Kasumi-1 (cell line): Measurements from ENCODE around the gene BEND6.

Source experiments
- DNase-seq, 2 experiments: peaks; one replicate each; lab custom pipeline; 2025; lab: John Stamatoyannopoulos, UW

The BEND6 gene

GRCh38 chr6:56940977-56941376, 13.9 kb upstream of the BEND6 start:
- DNase-seq = no peak

GRCh38 chr6:56944661-56945060, 10.2 kb upstream of the BEND6 start:
- DNase-seq = no peak

GRCh38 chr6:56946368-56946767, 8.5 kb upstream of the BEND6 start:
- DNase-seq = no peak

GRCh38 chr6:56947924-56948323, 7.0 kb upstream of the BEND6 start:
- DNase-seq = no peak

- no peak for DNase-seq
Measured at GRCh38 chr6:56949265-56949664, 5.6 kb upstream of the BEND6 start.

GRCh38 chr6:56949925-56950495, 4.9 kb upstream of the BEND6 start:
- no peak for DNase-seq

- DNase-seq = no peak
Measured at GRCh38 chr6:56951049-56951831, 3.7 kb upstream of the BEND6 start.

GRCh38 chr6:56953597-56954402, 1.1 kb upstream of the BEND6 start:
- DNase-seq = no peak

GRCh38 chr6:56955171-56956155, 556 bp downstream of the BEND6 start:
- DNase-seq = peak; percentile 81

GRCh38 chr6:56956491-56956890, 1.6 kb downstream of the BEND6 start:
- no peak for DNase-seq

GRCh38 chr6:56957856-56958255, 2.9 kb downstream of the BEND6 start:
- DNase-seq = no peak

- no peak for DNase-seq
Measured at GRCh38 chr6:56958481-56958880, 3.6 kb downstream of the BEND6 start.

- no peak for DNase-seq
Measured at GRCh38 chr6:56959094-56959493, 4.2 kb downstream of the BEND6 start.

GRCh38 chr6:56959938-56960337, 5.0 kb downstream of the BEND6 start:
- no peak for DNase-seq

- DNase-seq = no peak
Measured at GRCh38 chr6:56961151-56961550, 6.2 kb downstream of the BEND6 start.

- DNase-seq = no peak
Measured at GRCh38 chr6:56962441-56962840, 7.5 kb downstream of the BEND6 start.

- DNase-seq = no peak
Measured at GRCh38 chr6:56963043-56963442, 8.1 kb downstream of the BEND6 start.

GRCh38 chr6:56963793-56964192, 8.9 kb downstream of the BEND6 start:
- DNase-seq = no peak

- DNase-seq = no peak
Measured at GRCh38 chr6:56965126-56965525, 10.2 kb downstream of the BEND6 start.

- no peak for DNase-seq
Measured at GRCh38 chr6:56970849-56971248, 15.9 kb downstream of the BEND6 start.

- DNase-seq = no peak
Measured at GRCh38 chr6:56977192-56977591, 22.3 kb downstream of the BEND6 start.

GRCh38 chr6:56978530-56978929, 23.6 kb downstream of the BEND6 start:
- no peak for DNase-seq
